IPS-NIHi7 (cell line): ENCODE results near the gene CEP55.
"Not testable (repeated sequence)": the region's sequence is repeated elsewhere in the genome, so short reads cannot be mapped to it uniquely, and the experiment has no call there.

Source experiments
- DNase-seq: peaks from one replicate; pipeline ENCODE4 v3.0.0; 2012; ENCODE audit warnings: mixed read lengths; ENCODE audit errors: extremely low spot score

CEP55 gene

GRCh38 chr10:93513091-93513490 lies 16.7 kb downstream of the CEP55 start:
- DNase-seq, result no peak

- no peak for DNase-seq
Measured at GRCh38 chr10:93514521-93514920, 18.1 kb downstream of the CEP55 start.

GRCh38 chr10:93515071-93516005 lies 18.9 kb downstream of the CEP55 start:
- DNase-seq, result no peak

- no peak for DNase-seq
Measured at GRCh38 chr10:93516006-93516380, 19.6 kb downstream of the CEP55 start.

GRCh38 chr10:93518531-93518930 lies 22.1 kb downstream of the CEP55 start:
- DNase-seq, result no peak

GRCh38 chr10:93535293-93535692 lies 38.9 kb downstream of the CEP55 start:
- DNase-seq, result no peak

- not testable (repeated sequence) for DNase-seq
Measured at GRCh38 chr10:93540871-93541270, 44.5 kb downstream of the CEP55 start.

- peak; percentile 78 for DNase-seq
Measured at GRCh38 chr10:93541402-93542357, 45.3 kb downstream of the CEP55 start.

- DNase-seq, result no peak
Measured at GRCh38 chr10:93542358-93542791, 46.0 kb downstream of the CEP55 start.

GRCh38 chr10:93546995-93547394 lies 50.6 kb downstream of the CEP55 start:
- DNase-seq, result not testable (repeated sequence)

GRCh38 chr10:93547522-93547921 lies 51.1 kb downstream of the CEP55 start:
- no peak for DNase-seq

- no peak for DNase-seq
Measured at GRCh38 chr10:93548376-93549071, 52.1 kb downstream of the CEP55 start.

GRCh38 chr10:93550606-93551005 lies 54.2 kb downstream of the CEP55 start:
- no peak for DNase-seq

GRCh38 chr10:93552780-93553179 lies 56.4 kb downstream of the CEP55 start:
- no peak for DNase-seq

GRCh38 chr10:93553482-93554315 lies 57.3 kb downstream of the CEP55 start:
- no peak for DNase-seq

GRCh38 chr10:93554316-93554663 lies 57.9 kb downstream of the CEP55 start:
- no peak for DNase-seq

GRCh38 chr10:93554760-93555432 lies 58.5 kb downstream of the CEP55 start:
- DNase-seq, result peak; percentile 92

- no peak for DNase-seq
Measured at GRCh38 chr10:93559490-93559889, 63.1 kb downstream of the CEP55 start.

GRCh38 chr10:93560541-93560940 lies 64.1 kb downstream of the CEP55 start:
- DNase-seq, result no peak

GRCh38 chr10:93565446-93565845 lies 69.0 kb downstream of the CEP55 start:
- no peak for DNase-seq
